Smooth muscle cell of trachea (primary cell): ENCODE measurements around the gene SHC2. TPM values are rescaled to one million over a fixed set of nuclear protein-coding genes. Genes with fewer than 3 reads are reported as not detected.

Experiments
- total RNA-seq: library from RNA; depleted of rRNA; stranded (reverse); fragments of >200 nt; gene quantifications from 2 replicates; pipeline ENCODE4 v1.2.1, GENCODE V29; 2014

SHC2 gene
- total RNA-seq: 1.0 and 10.3 TPM in 2 replicates

DNA sequence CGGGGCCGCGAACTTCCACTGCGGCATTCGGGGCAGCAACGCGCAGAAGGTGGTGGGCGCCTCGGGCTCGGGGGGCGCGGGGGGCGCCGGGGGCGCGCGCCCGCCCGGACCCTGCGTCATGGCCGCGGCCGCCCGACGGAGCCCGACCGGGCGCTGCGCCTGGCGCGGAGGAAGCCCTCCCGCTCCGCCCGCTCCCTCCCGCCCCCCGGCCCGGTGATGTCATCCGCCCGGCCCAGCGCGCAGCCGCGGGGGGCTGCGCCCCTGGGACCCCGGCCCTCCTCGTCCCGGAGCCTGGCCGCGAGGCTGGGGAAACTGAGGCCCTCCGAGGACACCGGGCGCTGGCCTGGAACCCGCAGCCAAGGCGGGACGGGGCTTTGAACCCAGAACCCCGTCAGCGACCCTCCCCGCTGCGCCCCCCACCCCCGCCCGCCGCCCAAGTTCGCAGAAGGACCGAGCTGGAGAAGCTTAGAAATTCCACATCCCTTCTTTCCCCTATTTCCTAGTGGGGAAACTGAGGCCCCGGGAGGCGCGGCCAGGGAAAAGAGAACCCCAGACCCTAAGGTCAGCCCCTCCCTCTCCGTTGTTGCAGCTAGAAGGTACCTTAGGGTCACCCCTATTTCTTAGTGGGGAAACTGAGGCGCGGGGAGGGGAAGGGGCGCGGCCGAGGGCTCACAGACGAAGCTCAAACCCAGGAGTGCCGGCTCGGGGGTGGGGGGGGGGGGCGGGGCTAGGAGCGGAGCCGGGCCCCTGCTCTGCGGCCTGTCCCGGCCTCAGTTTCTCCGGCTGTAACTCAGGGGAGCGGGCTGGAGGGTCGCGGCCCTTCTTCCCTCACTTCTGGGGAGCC, at the start of gene SHC2:
Gene SHC2, minus strand, starts transcription at position 157 of the 844 bp plus-strand sequence. Its CDS starts 37 bp downstream, at position 120.

GRCh38 chr19:507286-508203, 46.7 kb upstream of the SHC2 start, which contains the start of gene TPGS1:
Gene TPGS1 (plus strand): TSS chr19:507497. CDS start chr19:507507, 10 bp downstream.

GRCh38 chr19:496112-496665, 35.4 kb upstream of the SHC2 start, which contains the start of gene MADCAM1:
Gene MADCAM1 (plus strand): TSS chr19:496486. CDS start chr19:496500, 14 bp downstream.

GRCh38 chr19:408902-409515, 51.8 kb downstream of the SHC2 start, which contains the start of gene C2CD4C:
Gene C2CD4C (minus strand): TSS chr19:409147. CDS start chr19:408361, 786 bp downstream.

Other genes with a start within 250 kb of the SHC2 start
- gene PLPP2, start 169.6 kb downstream of the SHC2 start, total RNA-seq: 42.5 and 76.9 TPM in 2 replicates
- gene MIER2, start 116.2 kb downstream of the SHC2 start, total RNA-seq: 14.5 and 24.3 TPM in 2 replicates
- 0.29 and 0.33 TPM in 2 replicates for gene C2CD4C, start 51.9 kb downstream of the SHC2 start, total RNA-seq
- gene MADCAM1, start 35.5 kb upstream of the SHC2 start, total RNA-seq: 0.15 TPM in 1 of 2 replicates, not detected in the other
- 61.4 and 69.1 TPM in 2 replicates for gene TPGS1, start 46.5 kb upstream of the SHC2 start, total RNA-seq
- 49.2 and 67.0 TPM in 2 replicates for gene CDC34, start 70.7 kb upstream of the SHC2 start, total RNA-seq
- 0.17 TPM in 1 of 2 replicates, not detected in the other for gene GZMM, start 83.0 kb upstream of the SHC2 start, total RNA-seq
- 327 and 538 TPM in 2 replicates for gene BSG, start 111.6 kb upstream of the SHC2 start, total RNA-seq
- gene HCN2, start 128.8 kb upstream of the SHC2 start, total RNA-seq: 0.73 and 1.7 TPM in 2 replicates
- 20.7 and 29.3 TPM in 2 replicates for gene POLRMT, start 172.5 kb upstream of the SHC2 start, total RNA-seq
- 0.15 TPM in 1 of 2 replicates, not detected in the other for gene FGF22, start 178.8 kb upstream of the SHC2 start, total RNA-seq
- gene RNF126, start 202.2 kb upstream of the SHC2 start, total RNA-seq: 21.5 and 24.1 TPM in 2 replicates
- 15.9 and 77.4 TPM in 2 replicates for gene FSTL3, start 215.4 kb upstream of the SHC2 start, total RNA-seq
- 0.17 TPM in 1 of 2 replicates, not detected in the other for gene PRSS57, start 234.4 kb upstream of the SHC2 start, total RNA-seq
- gene PALM, start 247.9 kb upstream of the SHC2 start, total RNA-seq: 3.9 and 41.4 TPM in 2 replicates